Measurements from ENCODE around the gene ATP1B3.
A peak's percentile ranks its signal among the peaks of the same experiment; 100 is the strongest.
"Not testable (repeated sequence)": the region's sequence is repeated elsewhere in the genome, so short reads cannot be mapped to it uniquely, and the experiment has no call there.

Gene ATP1B3

GRCh38 chr3:141876381-141876890 is at the start of gene ATP1B3:
Gene ATP1B3, plus strand, starts transcription at chr3:141876643. Its CDS starts 159 bp downstream, at chr3:141876802.
- no peak for TF ChIP-seq JUND (IDR thresholded peaks at IDR 0.05; ENCODE audit: low read depth)
- peak; percentile 91 to 95 for DNase-seq (ENCODE audit: low read depth in 1 of 2, low spot score in 1 of 2)
- in situ Hi-C loops (cut with HindIII; ENCODE audit: low pct_unique_long_range_greater_than_20kb, low sequenced_read_pairs): no loop called here

GRCh38 chr3:141828487-141828886 is 48.0 kb upstream of the ATP1B3 start:
- TF ChIP-seq JUND (IDR thresholded peaks at IDR 0.05; ENCODE audit: low read depth): no peak
- in situ Hi-C loops (cut with HindIII; ENCODE audit: low pct_unique_long_range_greater_than_20kb, low sequenced_read_pairs): no loop called here
- no peak for DNase-seq (ENCODE audit: low read depth in 1 of 2, low spot score in 1 of 2)

GRCh38 chr3:141828890-141829289 is 47.6 kb upstream of the ATP1B3 start:
- DNase-seq (ENCODE audit: low read depth in 1 of 2, low spot score in 1 of 2): peak; percentile 41 to 77
- TF ChIP-seq JUND (IDR thresholded peaks at IDR 0.05; ENCODE audit: low read depth): no peak
- in situ Hi-C loops (cut with HindIII; ENCODE audit: low pct_unique_long_range_greater_than_20kb, low sequenced_read_pairs): no loop called here

GRCh38 chr3:141830508-141830907 is 45.9 kb upstream of the ATP1B3 start:
- DNase-seq (ENCODE audit: low read depth in 1 of 2, low spot score in 1 of 2): peak in 1 of 2 experiments; percentile 68
- in situ Hi-C loops (cut with HindIII; ENCODE audit: low pct_unique_long_range_greater_than_20kb, low sequenced_read_pairs): no loop called here
- TF ChIP-seq JUND (IDR thresholded peaks at IDR 0.05; ENCODE audit: low read depth): no peak

GRCh38 chr3:141834292-141834691 is 42.2 kb upstream of the ATP1B3 start:
- in situ Hi-C loops (cut with HindIII; ENCODE audit: low pct_unique_long_range_greater_than_20kb, low sequenced_read_pairs): no loop called here
- no peak for TF ChIP-seq JUND (IDR thresholded peaks at IDR 0.05; ENCODE audit: low read depth)
- DNase-seq (ENCODE audit: low read depth in 1 of 2, low spot score in 1 of 2): no peak

GRCh38 chr3:141835557-141836229 is 40.8 kb upstream of the ATP1B3 start:
- peak in 1 of 2 experiments; percentile 28 for DNase-seq (ENCODE audit: low read depth in 1 of 2, low spot score in 1 of 2)
- TF ChIP-seq JUND (IDR thresholded peaks at IDR 0.05; ENCODE audit: low read depth): no peak
- in situ Hi-C loops (cut with HindIII; ENCODE audit: low pct_unique_long_range_greater_than_20kb, low sequenced_read_pairs): no loop called here

- TF ChIP-seq JUND (IDR thresholded peaks at IDR 0.05; ENCODE audit: low read depth): no peak
- no peak for DNase-seq (ENCODE audit: low read depth in 1 of 2, low spot score in 1 of 2)
- in situ Hi-C loops (cut with HindIII; ENCODE audit: low pct_unique_long_range_greater_than_20kb, low sequenced_read_pairs): no loop called here
Observed at GRCh38 chr3:141839389-141839788, 37.1 kb upstream of the ATP1B3 start.

GRCh38 chr3:141840737-141841544 is 35.5 kb upstream of the ATP1B3 start:
- in situ Hi-C loops (cut with HindIII; ENCODE audit: low pct_unique_long_range_greater_than_20kb, low sequenced_read_pairs): no loop called here

GRCh38 chr3:141844108-141844507 is 32.3 kb upstream of the ATP1B3 start:
- no peak for DNase-seq (ENCODE audit: low read depth in 1 of 2, low spot score in 1 of 2)
- in situ Hi-C loops (cut with HindIII; ENCODE audit: low pct_unique_long_range_greater_than_20kb, low sequenced_read_pairs): no loop called here

More at GRCh38 chr3:141840737-141841544, 35.5 kb upstream of the ATP1B3 start:
- no peak for DNase-seq (ENCODE audit: low read depth in 1 of 2, low spot score in 1 of 2)
- TF ChIP-seq JUND (IDR thresholded peaks at IDR 0.05; ENCODE audit: low read depth): no peak

GRCh38 chr3:141844812-141845211 is 31.6 kb upstream of the ATP1B3 start:
- in situ Hi-C loops (cut with HindIII; ENCODE audit: low pct_unique_long_range_greater_than_20kb, low sequenced_read_pairs): no loop called here
- TF ChIP-seq JUND (IDR thresholded peaks at IDR 0.05; ENCODE audit: low read depth): no peak

More at GRCh38 chr3:141844108-141844507, 32.3 kb upstream of the ATP1B3 start:
- TF ChIP-seq JUND (IDR thresholded peaks at IDR 0.05; ENCODE audit: low read depth): no peak

GRCh38 chr3:141845407-141846049 is 30.9 kb upstream of the ATP1B3 start:
- DNase-seq (ENCODE audit: low read depth in 1 of 2, low spot score in 1 of 2): no peak
- in situ Hi-C loops (cut with HindIII; ENCODE audit: low pct_unique_long_range_greater_than_20kb, low sequenced_read_pairs): no loop called here
- TF ChIP-seq JUND (IDR thresholded peaks at IDR 0.05; ENCODE audit: low read depth): no peak

More at GRCh38 chr3:141844812-141845211, 31.6 kb upstream of the ATP1B3 start:
- DNase-seq (ENCODE audit: low read depth in 1 of 2, low spot score in 1 of 2): no peak

GRCh38 chr3:141846050-141846433 is 30.4 kb upstream of the ATP1B3 start:
- no peak for TF ChIP-seq JUND (IDR thresholded peaks at IDR 0.05; ENCODE audit: low read depth)
- in situ Hi-C loops (cut with HindIII; ENCODE audit: low pct_unique_long_range_greater_than_20kb, low sequenced_read_pairs): no loop called here

GRCh38 chr3:141848159-141848748 is 28.2 kb upstream of the ATP1B3 start:
- in situ Hi-C loops (cut with HindIII; ENCODE audit: low pct_unique_long_range_greater_than_20kb, low sequenced_read_pairs); DNase-seq (ENCODE audit: low read depth in 1 of 2, low spot score in 1 of 2): not testable (repeated sequence)

More at GRCh38 chr3:141846050-141846433, 30.4 kb upstream of the ATP1B3 start:
- no peak for DNase-seq (ENCODE audit: low read depth in 1 of 2, low spot score in 1 of 2)

All from T47D (cell line).